Germinal center (tissue), 1 donor: ENCODE measurements around the gene MKNK1.

Experiments
- DNase-seq: peaks from one replicate; pipeline ENCODE4 v3.0.0; 2012; ENCODE audit warnings: mixed read lengths, low spot score

The MKNK1 gene

GRCh38 chr1:46558141-46558963 lies 45.7 kb downstream of the MKNK1 start:
- no peak for DNase-seq

GRCh38 chr1:46557403-46557802 lies 46.7 kb downstream of the MKNK1 start:
- DNase-seq = no peak

GRCh38 chr1:46556822-46557221 lies 47.2 kb downstream of the MKNK1 start:
- no peak for DNase-seq

- no peak for DNase-seq
These were observed 48.0 kb downstream of the MKNK1 start for GRCh38 chr1:46555826-46556619.

- no peak for DNase-seq
These were observed 49.3 kb downstream of the MKNK1 start for GRCh38 chr1:46554597-46555381.

GRCh38 chr1:46554236-46554596 lies 49.9 kb downstream of the MKNK1 start:
- no peak for DNase-seq

GRCh38 chr1:46553506-46553905 lies 50.6 kb downstream of the MKNK1 start:
- no peak for DNase-seq

- no peak for DNase-seq
These were observed 51.5 kb downstream of the MKNK1 start for GRCh38 chr1:46552357-46553237.

GRCh38 chr1:46551597-46552095 lies 52.4 kb downstream of the MKNK1 start, which contains the start of gene KNCN:
TSS of gene KNCN (minus strand) at chr1:46551647. CDS start at chr1:46551215, 432 bp downstream.
- no peak for DNase-seq

- DNase-seq = no peak
These were observed 53.3 kb downstream of the MKNK1 start for GRCh38 chr1:46550751-46551231.

- DNase-seq = no peak
These were observed 54.1 kb downstream of the MKNK1 start for GRCh38 chr1:46549697-46550681.

GRCh38 chr1:46547481-46548383 lies 56.3 kb downstream of the MKNK1 start:
- DNase-seq = no peak

- DNase-seq = no peak
These were observed 57.9 kb downstream of the MKNK1 start for GRCh38 chr1:46546210-46546609.

- DNase-seq = no peak
These were observed 58.3 kb downstream of the MKNK1 start for GRCh38 chr1:46545784-46546183.

GRCh38 chr1:46544561-46545240 lies 59.4 kb downstream of the MKNK1 start:
- DNase-seq = no peak

GRCh38 chr1:46543761-46544560 lies 60.1 kb downstream of the MKNK1 start:
- DNase-seq = no peak

- no peak for DNase-seq
These were observed 60.7 kb downstream of the MKNK1 start for GRCh38 chr1:46543382-46543760.
